NCI-H2081 treated with DMSO at 0.1 percent for 48 hours (cell line): ENCODE results near the gene DSTYK.

Experiments
- DNase-seq: peaks from one replicate; lab custom pipeline; 2025; lab: John Stamatoyannopoulos, UW

Gene DSTYK

GRCh38 chr1:205129447-205130029, 82.0 kb downstream of the DSTYK start:
- DNase-seq = no peak

- DNase-seq = no peak
These were observed 83.5 kb downstream of the DSTYK start for GRCh38 chr1:205128050-205128449.

GRCh38 chr1:205127646-205128045, 83.9 kb downstream of the DSTYK start:
- DNase-seq = no peak

- DNase-seq = no peak
These were observed 86.8 kb downstream of the DSTYK start for GRCh38 chr1:205124726-205125125.

- DNase-seq = no peak
These were observed 89.0 kb downstream of the DSTYK start for GRCh38 chr1:205122489-205122882.

- DNase-seq = peak; percentile 91
These were observed 89.6 kb downstream of the DSTYK start, which contains the start of gene RBBP5 for GRCh38 chr1:205121660-205122488. Gene RBBP5, minus strand, starts transcription at chr1:205121978. Its CDS starts 105 bp downstream, at chr1:205121873.

- DNase-seq = no peak
These were observed 92.8 kb downstream of the DSTYK start for GRCh38 chr1:205118752-205119151.

GRCh38 chr1:205111354-205111753, 100.1 kb downstream of the DSTYK start:
- no peak for DNase-seq

GRCh38 chr1:205109711-205110110, 101.8 kb downstream of the DSTYK start:
- DNase-seq = no peak

- no peak for DNase-seq
These were observed 102.2 kb downstream of the DSTYK start for GRCh38 chr1:205109269-205109668.

- DNase-seq = no peak
These were observed 103.0 kb downstream of the DSTYK start for GRCh38 chr1:205108464-205108863.

GRCh38 chr1:205107327-205107726, 104.2 kb downstream of the DSTYK start:
- no peak for DNase-seq

GRCh38 chr1:205102404-205102803, 109.1 kb downstream of the DSTYK start:
- DNase-seq = no peak

GRCh38 chr1:205098242-205098641, 113.3 kb downstream of the DSTYK start:
- DNase-seq = no peak

GRCh38 chr1:205095422-205095821, 116.1 kb downstream of the DSTYK start:
- no peak for DNase-seq
